ENCODE measurements around the gene TOR1A.
A peak's percentile ranks its signal among the peaks of the same experiment; 100 is the strongest.

Gene TOR1A

DNA sequence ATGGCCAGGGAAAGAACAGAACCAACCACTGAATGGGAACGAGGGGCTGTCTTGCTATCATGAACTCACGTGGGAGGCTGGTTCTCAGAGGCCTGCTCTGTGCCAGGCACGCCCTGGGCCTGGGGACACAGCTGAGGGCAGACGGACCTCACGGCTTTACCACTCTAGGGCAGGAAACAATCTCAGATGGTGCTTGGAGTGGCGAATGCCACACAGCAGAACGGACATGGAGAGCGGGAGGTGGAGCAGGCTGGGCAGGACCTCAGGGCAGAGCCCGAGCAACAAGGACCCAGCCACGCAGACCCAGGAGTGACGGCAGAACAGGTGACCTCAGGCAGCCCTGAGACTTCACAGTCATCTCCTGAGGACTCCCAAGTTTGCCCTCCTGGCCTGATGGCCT, 8.7 kb downstream of the TOR1A start:
- H3K27ac ChIP-seq (ENCODE audit: low read length), result no peak overlapping the region
- H3K4me3 ChIP-seq (ENCODE audit: low read length in 2 of 2), result no peak overlapping the region
- no peaks in the 10 kb centered on the region for H3K27me3 ChIP-seq (ENCODE audit: control insufficient read depth in 1 of 2, insufficient read depth in 2 of 2, low read length in 2 of 2)
- H3K9me3 ChIP-seq (ENCODE audit: control insufficient read depth in 2 of 2, low read length in 2 of 2), result no peaks in the 10 kb centered on the region
- no peaks in the 10 kb centered on the region for H3K4me1 ChIP-seq (ENCODE audit: control insufficient read depth, insufficient read depth, low read length)
- peaks cover 36 to 55% of the 10 kb centered on the region in 2 donors for H3K36me3 ChIP-seq (ENCODE audit: control insufficient read depth in 2 of 2, insufficient read depth in 2 of 2, low read length in 2 of 2)
- H3K9ac ChIP-seq (ENCODE audit: low read length in 2 of 2), result no peak overlapping the region

GRCh38 chr9:129814432-129815223, 9.3 kb downstream of the TOR1A start:
- H3K9ac ChIP-seq (ENCODE audit: low read length in 2 of 2), result no peak overlapping the region
- H3K27me3 ChIP-seq (ENCODE audit: control insufficient read depth in 1 of 2, insufficient read depth in 2 of 2, low read length in 2 of 2), result no peaks in the 10 kb centered on the region
- H3K4me3 ChIP-seq (ENCODE audit: low read length in 2 of 2), result no peak overlapping the region
- H3K9me3 ChIP-seq (ENCODE audit: control insufficient read depth in 2 of 2, low read length in 2 of 2), result no peaks in the 10 kb centered on the region
- H3K36me3 ChIP-seq (ENCODE audit: control insufficient read depth in 2 of 2, insufficient read depth in 2 of 2, low read length in 2 of 2), result peaks cover 39 to 55% of the 10 kb centered on the region in 2 donors
- no peak overlapping the region for H3K27ac ChIP-seq (ENCODE audit: low read length)
- H3K4me1 ChIP-seq (ENCODE audit: control insufficient read depth, insufficient read depth, low read length), result no peaks in the 10 kb centered on the region

- no peak overlapping the region for H3K27ac ChIP-seq (ENCODE audit: low read length)
- no peak overlapping the region for H3K4me3 ChIP-seq (ENCODE audit: low read length in 2 of 2)
- H3K36me3 ChIP-seq (ENCODE audit: control insufficient read depth in 2 of 2, insufficient read depth in 2 of 2, low read length in 2 of 2), result peaks cover 36 to 58% of the 10 kb centered on the region in 2 donors
- H3K9ac ChIP-seq (ENCODE audit: low read length in 2 of 2), result no peak overlapping the region
- no peaks in the 10 kb centered on the region for H3K27me3 ChIP-seq (ENCODE audit: control insufficient read depth in 1 of 2, insufficient read depth in 2 of 2, low read length in 2 of 2)
- no peaks in the 10 kb centered on the region for H3K4me1 ChIP-seq (ENCODE audit: control insufficient read depth, insufficient read depth, low read length)
- H3K9me3 ChIP-seq (ENCODE audit: control insufficient read depth in 2 of 2, low read length in 2 of 2), result no peaks in the 10 kb centered on the region
These were observed 10.3 kb downstream of the TOR1A start for GRCh38 chr9:129813661-129814060.

DNA sequence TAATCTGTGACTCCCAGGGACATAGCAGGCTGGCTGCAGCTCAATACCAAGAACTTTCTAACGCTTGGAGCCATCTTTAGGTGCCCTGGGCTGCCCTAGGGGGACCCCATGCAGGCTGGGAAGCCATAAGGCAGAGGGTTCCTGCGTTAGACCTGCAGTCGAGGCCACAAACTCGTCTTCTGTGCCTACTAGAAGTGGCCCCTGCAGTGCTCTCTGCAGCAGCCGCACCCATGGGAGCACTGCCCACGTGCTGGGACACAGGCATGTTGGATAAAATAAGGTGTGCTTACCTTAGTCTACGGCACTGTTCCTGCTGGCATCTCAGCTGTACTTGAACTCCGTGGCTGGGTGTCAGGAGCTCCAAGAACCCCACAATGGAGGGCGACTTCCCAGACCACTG, 11.6 kb downstream of the TOR1A start:
- Histone ChIP-seq H3K27ac (ENCODE audit: low read length) (no peak overlapping the region), H3K9ac (ENCODE audit: low read length in 2 of 2) (no peak overlapping the region), H3K4me1 (ENCODE audit: control insufficient read depth, insufficient read depth, low read length) (no peaks in the 10 kb centered on the region), H3K36me3 (ENCODE audit: control insufficient read depth in 2 of 2, insufficient read depth in 2 of 2, low read length in 2 of 2) (peaks cover 31 to 50% of the 10 kb centered on the region in 2 donors), H3K4me3 (ENCODE audit: low read length in 2 of 2) (no peak overlapping the region), H3K9me3 (ENCODE audit: control insufficient read depth in 2 of 2, low read length in 2 of 2) (no peaks in the 10 kb centered on the region), H3K27me3 (ENCODE audit: control insufficient read depth in 1 of 2, insufficient read depth in 2 of 2, low read length in 2 of 2) (no peaks in the 10 kb centered on the region)

GRCh38 chr9:129811967-129812363, 12.0 kb downstream of the TOR1A start:
- Histone ChIP-seq H3K27ac (ENCODE audit: low read length) (no peak overlapping the region), H3K9me3 (ENCODE audit: control insufficient read depth in 2 of 2, low read length in 2 of 2) (no peaks in the 10 kb centered on the region), H3K9ac (ENCODE audit: low read length in 2 of 2) (no peak overlapping the region), H3K4me1 (ENCODE audit: control insufficient read depth, insufficient read depth, low read length) (no peaks in the 10 kb centered on the region), H3K27me3 (ENCODE audit: control insufficient read depth in 1 of 2, insufficient read depth in 2 of 2, low read length in 2 of 2) (no peaks in the 10 kb centered on the region), H3K4me3 (ENCODE audit: low read length in 2 of 2) (no peak overlapping the region), H3K36me3 (ENCODE audit: control insufficient read depth in 2 of 2, insufficient read depth in 2 of 2, low read length in 2 of 2) (peaks cover 33 to 51% of the 10 kb centered on the region in 2 donors)

DNA sequence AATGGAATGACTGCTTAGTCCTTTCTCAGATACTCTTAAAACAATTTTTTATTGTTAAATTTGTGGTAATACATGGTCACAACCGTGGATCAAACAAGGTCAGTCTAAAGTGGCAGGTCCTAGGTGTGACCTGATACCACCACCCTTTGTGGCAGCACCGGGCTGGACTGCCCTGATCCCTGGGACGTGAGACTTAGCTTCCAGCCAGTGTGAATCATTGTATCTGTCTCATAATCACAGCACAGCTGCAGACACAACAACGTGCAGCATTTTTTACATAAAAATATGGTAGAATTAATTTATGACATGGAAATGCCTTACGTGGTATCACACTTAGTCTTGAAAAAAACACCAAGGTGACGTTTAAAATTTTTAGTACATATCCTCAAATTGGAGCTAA, 13.1 kb downstream of the TOR1A start:
- H3K9me3 ChIP-seq (ENCODE audit: control insufficient read depth in 2 of 2, low read length in 2 of 2), result no peaks in the 10 kb centered on the region

DNA sequence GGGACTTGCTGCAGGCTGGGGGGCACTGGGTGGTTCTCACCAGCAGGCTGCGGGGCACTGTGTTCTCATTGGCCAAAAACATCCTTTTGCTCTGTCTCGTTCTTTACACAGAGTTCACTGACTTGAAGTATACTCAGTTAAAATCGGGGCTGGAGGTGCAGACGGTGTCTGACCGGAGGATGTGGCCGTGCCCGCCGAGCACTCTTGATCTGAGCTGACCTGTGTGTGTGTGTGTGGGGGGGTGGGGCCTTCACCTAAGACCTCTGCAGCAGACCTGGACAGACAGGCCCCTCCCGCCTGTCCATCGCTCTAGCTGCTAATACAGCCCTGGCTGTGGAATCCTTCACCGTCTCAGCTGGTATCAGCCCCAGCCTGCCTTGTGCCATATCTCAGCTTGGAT, 13.8 kb downstream of the TOR1A start:
- Histone ChIP-seq H3K27ac (ENCODE audit: low read length) (no peak overlapping the region), H3K9me3 (ENCODE audit: control insufficient read depth in 2 of 2, low read length in 2 of 2) (no peaks in the 10 kb centered on the region), H3K36me3 (ENCODE audit: control insufficient read depth in 2 of 2, insufficient read depth in 2 of 2, low read length in 2 of 2) (peaks cover 22 to 36% of the 10 kb centered on the region in 2 donors), H3K27me3 (ENCODE audit: control insufficient read depth in 1 of 2, insufficient read depth in 2 of 2, low read length in 2 of 2) (no peaks in the 10 kb centered on the region), H3K4me1 (ENCODE audit: control insufficient read depth, insufficient read depth, low read length) (no peaks in the 10 kb centered on the region), H3K4me3 (ENCODE audit: low read length in 2 of 2) (no peak overlapping the region), H3K9ac (ENCODE audit: low read length in 2 of 2) (no peak overlapping the region)

More for the DNA sequence above, 13.1 kb downstream of the TOR1A start:
- Histone ChIP-seq H3K4me3 (ENCODE audit: low read length in 2 of 2) (no peak overlapping the region), H3K27me3 (ENCODE audit: control insufficient read depth in 1 of 2, insufficient read depth in 2 of 2, low read length in 2 of 2) (no peaks in the 10 kb centered on the region), H3K9ac (ENCODE audit: low read length in 2 of 2) (no peak overlapping the region), H3K27ac (ENCODE audit: low read length) (no peak overlapping the region), H3K4me1 (ENCODE audit: control insufficient read depth, insufficient read depth, low read length) (no peaks in the 10 kb centered on the region), H3K36me3 (ENCODE audit: control insufficient read depth in 2 of 2, insufficient read depth in 2 of 2, low read length in 2 of 2) (peaks cover 24 to 41% of the 10 kb centered on the region in 2 donors)

DNA sequence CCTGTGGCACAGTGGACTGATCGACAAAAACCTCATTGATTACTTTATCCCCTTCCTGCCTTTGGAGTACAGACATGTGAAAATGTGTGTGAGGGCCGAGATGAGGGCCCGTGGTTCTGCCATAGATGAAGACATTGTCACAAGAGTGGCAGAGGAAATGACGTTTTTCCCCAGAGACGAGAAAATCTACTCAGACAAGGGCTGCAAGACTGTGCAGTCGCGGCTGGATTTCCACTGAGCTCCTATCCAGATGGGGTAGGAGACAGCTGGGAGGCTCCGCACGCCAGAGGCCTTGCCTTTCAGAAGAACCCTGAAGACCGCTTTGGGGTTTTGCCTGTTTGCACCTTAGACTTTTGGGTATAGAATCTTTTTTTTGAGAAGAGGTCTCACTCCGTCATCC, 14.6 kb downstream of the TOR1A start:
- Histone ChIP-seq H3K27me3 (ENCODE audit: control insufficient read depth in 1 of 2, insufficient read depth in 2 of 2, low read length in 2 of 2) (no peaks in the 10 kb centered on the region), H3K36me3 (ENCODE audit: control insufficient read depth in 2 of 2, insufficient read depth in 2 of 2, low read length in 2 of 2) (peaks cover 22 to 31% of the 10 kb centered on the region in 2 donors), H3K9ac (ENCODE audit: low read length in 2 of 2) (no peak overlapping the region), H3K4me3 (ENCODE audit: low read length in 2 of 2) (no peak overlapping the region), H3K4me1 (ENCODE audit: control insufficient read depth, insufficient read depth, low read length) (peaks cover 1% of the 10 kb centered on the region), H3K9me3 (ENCODE audit: control insufficient read depth in 2 of 2, low read length in 2 of 2) (no peaks in the 10 kb centered on the region), H3K27ac (ENCODE audit: low read length) (no peak overlapping the region)

DNA sequence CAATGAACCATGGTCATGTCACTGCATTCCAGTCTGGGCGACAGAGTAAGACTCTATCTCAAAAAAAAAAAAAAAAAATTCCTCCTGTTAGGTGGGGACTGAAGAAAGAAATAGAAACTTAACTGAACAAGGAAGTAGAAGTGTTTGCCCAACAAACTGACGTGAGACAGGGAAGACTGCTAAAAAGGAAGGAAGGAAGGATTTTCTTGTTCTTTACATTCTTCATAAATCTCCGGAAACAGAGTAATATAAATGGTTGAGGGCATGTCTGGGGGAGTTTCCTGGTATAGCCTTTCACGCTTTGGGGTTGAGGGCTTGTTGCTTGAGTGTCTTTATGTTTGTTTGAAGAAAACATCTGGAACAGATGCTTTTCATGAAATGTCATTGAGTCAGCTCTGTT, 17.9 kb downstream of the TOR1A start:
- no peaks in the 10 kb centered on the region for H3K27me3 ChIP-seq (ENCODE audit: control insufficient read depth in 1 of 2, insufficient read depth in 2 of 2, low read length in 2 of 2)
- H3K9me3 ChIP-seq (ENCODE audit: control insufficient read depth in 2 of 2, low read length in 2 of 2), result no peaks in the 10 kb centered on the region
- no peak overlapping the region for H3K4me3 ChIP-seq (ENCODE audit: low read length in 2 of 2)
- no peak overlapping the region for H3K27ac ChIP-seq (ENCODE audit: low read length)
- no peak overlapping the region for H3K9ac ChIP-seq (ENCODE audit: low read length in 2 of 2)
- peaks cover 16 to 18% of the 10 kb centered on the region in 2 donors for H3K36me3 ChIP-seq (ENCODE audit: control insufficient read depth in 2 of 2, insufficient read depth in 2 of 2, low read length in 2 of 2)
- H3K4me1 ChIP-seq (ENCODE audit: control insufficient read depth, insufficient read depth, low read length), result peaks cover 10% of the 10 kb centered on the region

GRCh38 chr9:129803676-129804060, 20.3 kb downstream of the TOR1A start:
- Histone ChIP-seq H3K27ac (ENCODE audit: low read length) (no peak overlapping the region), H3K36me3 (ENCODE audit: control insufficient read depth in 2 of 2, insufficient read depth in 2 of 2, low read length in 2 of 2) (peaks cover 5 to 9% of the 10 kb centered on the region in 2 donors), H3K27me3 (ENCODE audit: control insufficient read depth in 1 of 2, insufficient read depth in 2 of 2, low read length in 2 of 2) (no peaks in the 10 kb centered on the region), H3K9me3 (ENCODE audit: control insufficient read depth in 2 of 2, low read length in 2 of 2) (no peaks in the 10 kb centered on the region), H3K9ac (ENCODE audit: low read length in 2 of 2) (peak overlapping the region; percentile 53 to 71), H3K4me1 (ENCODE audit: control insufficient read depth, insufficient read depth, low read length) (peaks cover 10% of the 10 kb centered on the region), H3K4me3 (ENCODE audit: low read length in 2 of 2) (peak overlapping the region; percentile 61 to 84)

Data from stomach smooth muscle (tissue), 2 donors.